GM15510 (cell line): Measurements from ENCODE around the gene PCMT1.

Source experiments
- POLR2A ChIP-seq: IDR thresholded peaks from 3 replicates; pipeline ENCODE4 v1.6.1; 2011; ENCODE audit warnings: borderline replicate concordance; ENCODE audit not compliant: insufficient read length; ENCODE audit errors: extremely low read depth

Gene PCMT1

DNA sequence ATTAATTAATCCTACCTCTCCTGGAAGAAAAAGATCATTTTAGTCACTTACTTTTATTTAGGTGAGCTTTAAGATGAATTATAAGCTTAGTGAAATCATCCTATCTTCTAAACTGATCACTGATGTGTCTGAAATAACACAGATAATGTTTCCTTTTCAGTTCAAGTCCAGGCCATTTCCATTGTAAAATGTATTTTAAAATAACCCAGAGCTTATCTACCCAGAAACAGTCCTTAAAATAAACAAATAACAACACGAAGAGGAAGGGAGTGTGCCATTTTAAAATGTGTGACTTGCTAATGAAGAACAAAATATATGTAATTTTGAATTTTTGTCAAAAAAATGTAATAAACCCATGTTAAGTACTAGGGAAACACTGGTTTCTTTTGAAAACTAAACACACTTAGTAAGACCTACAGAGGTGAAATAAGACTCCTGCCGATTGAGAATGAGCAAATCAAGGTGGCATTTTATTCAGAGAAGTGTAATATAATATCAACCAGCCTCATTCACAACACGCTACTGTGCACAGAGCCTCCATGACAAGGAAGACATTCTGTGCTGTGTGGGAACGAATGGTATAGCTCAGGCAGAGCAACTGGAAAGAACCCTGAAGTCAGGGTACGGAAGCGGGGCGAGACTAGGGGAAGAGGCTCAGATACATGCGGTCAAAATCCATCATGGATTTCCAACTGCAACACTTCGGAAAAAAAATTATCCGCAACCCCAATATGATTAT is 106.9 kb downstream of the PCMT1 start:
- no peak for TF ChIP-seq POLR2A

DNA sequence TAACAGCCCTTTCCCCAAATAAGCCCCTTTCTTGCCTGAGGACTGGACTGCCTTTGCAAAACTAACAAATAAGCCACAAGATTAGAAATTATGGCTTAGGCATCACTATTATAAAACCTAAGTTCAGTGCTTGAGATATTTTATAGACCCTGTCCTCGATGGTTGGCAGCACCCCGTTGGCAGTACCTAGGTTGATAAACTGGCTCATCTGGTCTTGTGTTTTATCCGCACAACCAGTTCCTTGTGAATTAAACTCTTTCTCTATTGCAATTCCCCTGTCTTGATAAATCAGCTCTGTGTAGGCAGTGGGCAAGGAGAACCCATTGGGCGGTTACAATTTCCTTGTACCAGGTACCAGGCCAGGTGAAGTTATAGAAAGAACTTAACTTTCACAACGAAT is 108.0 kb downstream of the PCMT1 start:
- TF ChIP-seq POLR2A: no peak

DNA sequence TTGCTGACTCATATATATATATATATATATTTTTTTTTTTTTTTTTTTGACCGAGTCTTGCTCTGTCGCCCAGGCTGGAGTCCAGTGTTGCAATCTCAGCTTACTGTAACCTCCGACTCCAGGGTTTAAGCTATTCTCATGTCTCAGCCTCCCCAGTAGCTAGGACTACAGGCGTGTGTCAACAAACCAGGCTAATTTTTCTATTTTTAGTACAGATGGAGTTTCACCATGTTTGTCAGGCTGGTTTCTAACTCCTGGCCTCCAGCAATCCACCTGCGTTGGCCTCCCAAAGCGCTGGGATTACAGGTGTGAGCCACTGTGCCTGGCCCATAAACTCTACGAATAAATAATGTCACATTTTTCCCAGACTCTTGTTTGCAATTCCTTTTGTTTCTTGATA is 109.8 kb downstream of the PCMT1 start:
- no peak for TF ChIP-seq POLR2A

DNA sequence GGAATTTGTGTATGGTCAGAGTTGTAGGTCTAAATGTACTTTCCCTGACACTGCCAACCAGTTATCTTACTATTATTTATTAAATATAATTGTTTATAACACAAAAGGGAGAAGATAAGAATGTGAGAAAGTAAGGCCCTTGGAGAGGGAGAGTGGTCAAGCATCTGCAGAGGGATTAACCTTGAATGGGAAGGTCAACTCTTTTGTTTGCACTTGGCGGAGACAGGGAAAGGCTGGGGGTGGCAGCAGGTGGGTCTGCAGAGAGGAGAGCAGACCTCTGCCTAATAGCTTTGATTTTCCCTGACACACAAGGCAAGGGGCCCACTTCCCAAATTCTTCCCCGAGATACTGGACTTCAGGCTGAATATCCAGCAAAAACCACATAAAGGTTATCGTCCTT is 110.4 kb downstream of the PCMT1 start:
- TF ChIP-seq POLR2A: no peak

DNA sequence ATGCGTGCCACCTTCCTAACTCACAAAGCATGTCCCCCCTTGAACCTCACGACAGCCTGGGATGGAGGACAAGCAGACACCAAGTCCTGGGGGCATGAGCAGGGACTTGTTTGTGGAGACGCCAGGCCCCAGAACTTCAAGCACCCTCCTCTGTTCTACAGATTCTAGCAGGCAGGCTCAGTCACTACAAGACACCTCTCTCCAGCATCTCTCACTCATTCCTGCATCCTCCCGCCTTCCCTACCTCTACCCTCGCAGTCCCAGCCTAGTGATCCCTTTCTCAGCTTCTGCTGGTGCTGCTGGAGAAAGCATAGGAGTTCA is 110.9 kb downstream of the PCMT1 start:
- TF ChIP-seq POLR2A: no peak
